Natural killer cell (primary cell): Measurements from ENCODE around the gene C2orf68. TPM values are rescaled to one million over a fixed set of nuclear protein-coding genes. Genes with fewer than 3 reads are reported as not detected.

Experiments used
- ATAC-seq, 3 donors: fragments of 150-1000 bp in 2 of 3; fragments of 200-7000 bp in 1 of 3; cut with Tn5 transposase; 1 replicate in 1 of 3; 2 replicates in 2 of 3; pipeline ENCODE4 v1.10.0; 2021; ENCODE audit warnings: mild to moderate bottlenecking in 2 of 3, moderate library complexity in 2 of 3
- DNase-seq, 2 donors: peaks; one replicate each; pipeline versions ENCODE4 v3.0.0 to v3.0.0-alpha.2; 2013 to 2021; ENCODE audit warnings: mixed read lengths in 1 of 2
- H3K27ac ChIP-seq: one replicate; pipeline ENCODE4 v1.5.1; 2013; ENCODE audit warnings: mild to moderate bottlenecking, low read length
- H3K27me3 ChIP-seq: one replicate; pipeline ENCODE4 v1.6.1; 2013; ENCODE audit warnings: low read length; ENCODE audit not compliant: control insufficient read depth, insufficient read depth
- H3K36me3 ChIP-seq: one replicate; pipeline ENCODE4 v1.6.1; 2013; ENCODE audit warnings: low read length; ENCODE audit not compliant: control insufficient read depth, insufficient read depth
- H3K4me1 ChIP-seq: one replicate; pipeline ENCODE4 v1.6.1; 2013; ENCODE audit warnings: low read length; ENCODE audit not compliant: control insufficient read depth, insufficient read depth
- H3K4me3 ChIP-seq: one replicate; pipeline ENCODE4 v1.5.1; 2013; ENCODE audit warnings: low read length
- H3K9me3 ChIP-seq: one replicate; pipeline ENCODE4 v1.6.1; 2013; ENCODE audit warnings: low read length; ENCODE audit not compliant: control insufficient read depth, insufficient read depth
- H3K27ac Mint-ChIP-seq, 2 donors: one replicate each; pipeline ENCODE4 v1.8.0; 2022; ENCODE audit warnings: mild to moderate bottlenecking in 2 of 2, mixed read lengths in 2 of 2, moderate library complexity in 1 of 2
- H3K27me3 Mint-ChIP-seq, 2 donors: one replicate each; pipeline ENCODE4 v1.8.0; 2022; ENCODE audit warnings: low read depth in 2 of 2, mixed read lengths in 2 of 2
- H3K36me3 Mint-ChIP-seq: one replicate; pipeline ENCODE4 v1.8.0; 2022; ENCODE audit warnings: mixed read lengths
- H3K4me1 Mint-ChIP-seq, 2 donors: one replicate each; pipeline ENCODE4 v1.8.0; 2022; ENCODE audit warnings: mixed read lengths in 2 of 2
- H3K4me3 Mint-ChIP-seq: one replicate; pipeline ENCODE4 v1.8.0; 2022; ENCODE audit warnings: mild to moderate bottlenecking, moderate library complexity, mixed read lengths
- H3K9me3 Mint-ChIP-seq, 2 donors: one replicate each; pipeline ENCODE4 v1.8.0; 2022; ENCODE audit warnings: mixed read lengths in 2 of 2
- CTCF ChIP-seq: fragments of 200-600 bp; IDR thresholded peaks from one replicate; pipeline ENCODE4 v1.8.0; 2022; ENCODE audit warnings: antibody characterized with exemption
- WGBS: methylation state at CpG from one replicate; pipeline ENCODE4 v1.1.7; 2013; ENCODE audit warnings: missing lambda C conversion rate; ENCODE audit not compliant: insufficient coverage; 5-methylcytosine and 5-hydroxymethylcytosine counted together
- intact Hi-C: fragments of 100-400 bp; cut with micrococcal nuclease; formaldehyde crosslinking; loops from one replicate; pipeline ENCODE4 v1.14.2; 2022
- total RNA-seq, 4 donors: library from RNA; stranded (reverse); fragments of 120-200 nt in 1 of 4; gene quantifications; one replicate each; pipeline versions ENCODE4 v1.2.3 to v1.2.4, GENCODE V29; 2013 to 2022

Gene C2orf68
- total RNA-seq, 3 donors from 2014 or later (not counting 1 experiment from before 2014, with no cell fraction given), result 36.4 to 60.8 (median 48.4) TPM

- Histone ChIP-seq H3K4me3 (no peak overlapping the region), H3K36me3 (peaks cover 34% of the 10 kb centered on the region), H3K27me3 (no peaks in the 10 kb centered on the region), H3K9me3 (no peaks in the 10 kb centered on the region), H3K27ac (no peak overlapping the region), H3K4me1 (peaks cover 5% of the 10 kb centered on the region)
- no peak for TF ChIP-seq CTCF
- DNase-seq (no peak), ATAC-seq (peak in 2 of 3 donors; percentile 26 to 49)
- H3K27ac Mint-ChIP-seq, result no peak overlapping the region
- H3K36me3 Mint-ChIP-seq, result no peaks in the 10 kb centered on the region
- WGBS, result 32% methylated on average over 2 of the region's 3 CpGs
- peaks cover 3 to 8% of the 10 kb centered on the region in 2 donors for H3K4me1 Mint-ChIP-seq
- no peaks in the 10 kb centered on the region for H3K9me3 Mint-ChIP-seq
- peaks cover 0 to 3% of the 10 kb centered on the region in 2 donors for H3K27me3 Mint-ChIP-seq
- no peak overlapping the region for H3K4me3 Mint-ChIP-seq
- intact Hi-C loops, result no loop called here
These were observed 42.1 kb upstream of the C2orf68 start for GRCh38 chr2:85653996-85654395.

- H3K4me1 Mint-ChIP-seq, result peaks cover 0 to 5% of the 10 kb centered on the region in 2 donors
- no peak for TF ChIP-seq CTCF
- Histone ChIP-seq H3K27ac (no peak overlapping the region), H3K9me3 (no peaks in the 10 kb centered on the region), H3K36me3 (peaks cover 54% of the 10 kb centered on the region), H3K4me3 (no peak overlapping the region), H3K4me1 (peaks cover 10% of the 10 kb centered on the region), H3K27me3 (no peaks in the 10 kb centered on the region)
- no peak overlapping the region for H3K4me3 Mint-ChIP-seq
- no peak for DNase-seq
- H3K27ac Mint-ChIP-seq, result peak overlapping the region in 1 of 2 donors; percentile 45
- peaks cover 11% of the 10 kb centered on the region for H3K36me3 Mint-ChIP-seq
- ATAC-seq, result no peak
- WGBS, result 100% methylated on average over 2 of the region's 2 CpGs
- intact Hi-C loops, result no loop called here
- no peaks in the 10 kb centered on the region for H3K27me3 Mint-ChIP-seq
- no peaks in the 10 kb centered on the region for H3K9me3 Mint-ChIP-seq
These were observed 40.2 kb upstream of the C2orf68 start for GRCh38 chr2:85652056-85652455.

GRCh38 chr2:85651097-85651496 is 39.2 kb upstream of the C2orf68 start:
- DNase-seq (no peak), ATAC-seq (no peak)
- Mint-ChIP-seq H3K9me3 (no peaks in the 10 kb centered on the region), H3K36me3 (peaks cover 11% of the 10 kb centered on the region), H3K27me3 (no peaks in the 10 kb centered on the region), H3K4me1 (peaks cover 0 to 5% of the 10 kb centered on the region in 2 donors), H3K27ac (no peak overlapping the region), H3K4me3 (no peak overlapping the region)
- TF ChIP-seq CTCF, result no peak
- 94% methylated on average over 3 of the region's 3 CpGs for WGBS
- H3K36me3 ChIP-seq, result peaks cover 58% of the 10 kb centered on the region
- H3K27ac ChIP-seq, result no peak overlapping the region
- H3K4me1 ChIP-seq, result peaks cover 10% of the 10 kb centered on the region
- intact Hi-C loops, result no loop called here
- H3K4me3 ChIP-seq, result no peak overlapping the region
- H3K9me3 ChIP-seq, result no peaks in the 10 kb centered on the region
- no peaks in the 10 kb centered on the region for H3K27me3 ChIP-seq

- H3K9me3 ChIP-seq, result no peaks in the 10 kb centered on the region
- no peak overlapping the region for H3K4me3 ChIP-seq
- no peak overlapping the region for H3K27ac Mint-ChIP-seq
- DNase-seq (no peak), ATAC-seq (no peak)
- peaks cover 65% of the 10 kb centered on the region for H3K36me3 ChIP-seq
- peaks cover 10% of the 10 kb centered on the region for H3K4me1 ChIP-seq
- H3K4me3 Mint-ChIP-seq, result no peak overlapping the region
- H3K27me3 Mint-ChIP-seq, result no peaks in the 10 kb centered on the region
- 98% methylated on average over 4 of the region's 4 CpGs for WGBS
- intact Hi-C loops, result no loop called here
- no peaks in the 10 kb centered on the region for H3K9me3 Mint-ChIP-seq
- no peak for TF ChIP-seq CTCF
- H3K4me1 Mint-ChIP-seq, result peaks cover 0 to 5% of the 10 kb centered on the region in 2 donors
- H3K27ac ChIP-seq, result no peak overlapping the region
- H3K36me3 Mint-ChIP-seq, result peaks cover 11% of the 10 kb centered on the region
- H3K27me3 ChIP-seq, result no peaks in the 10 kb centered on the region
These were observed 38.6 kb upstream of the C2orf68 start for GRCh38 chr2:85650456-85650855.
